DMS 273 treated with DMSO at 0.1 percent for 48 hours (cell line): ENCODE data around the gene DLL1.

Source experiments
- DNase-seq: peaks from one replicate; lab custom pipeline; 2025; lab: John Stamatoyannopoulos, UW

DLL1 gene

GRCh38 chr6:170295510-170296422 is 4.9 kb upstream of the DLL1 start:
- DNase-seq, result no peak

GRCh38 chr6:170294813-170295509 is 4.1 kb upstream of the DLL1 start:
- DNase-seq, result no peak

DNA sequence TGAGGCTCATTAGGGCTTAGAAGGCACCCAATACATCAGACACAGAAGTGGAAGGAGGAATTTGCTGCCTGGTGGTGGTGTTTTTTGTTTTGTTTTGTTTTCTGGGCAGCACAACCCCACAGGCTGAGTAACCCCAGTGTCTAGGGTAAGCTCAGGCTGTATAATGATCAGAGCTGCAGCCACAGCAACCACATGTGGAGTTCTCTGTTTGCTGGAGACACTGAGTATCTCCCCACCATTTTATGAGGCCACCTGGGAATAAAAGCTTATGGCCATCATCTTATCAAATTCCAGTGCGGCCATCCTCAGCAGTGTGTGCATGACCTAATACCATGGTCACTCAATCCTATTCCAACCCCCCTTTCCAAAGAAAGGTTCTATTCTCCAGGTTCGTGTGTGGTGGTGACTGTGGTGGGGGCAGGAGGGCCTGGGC is 3.4 kb upstream of the DLL1 start:
- no peak for DNase-seq

GRCh38 chr6:170293341-170294231 is 2.7 kb upstream of the DLL1 start:
- no peak for DNase-seq

DNA sequence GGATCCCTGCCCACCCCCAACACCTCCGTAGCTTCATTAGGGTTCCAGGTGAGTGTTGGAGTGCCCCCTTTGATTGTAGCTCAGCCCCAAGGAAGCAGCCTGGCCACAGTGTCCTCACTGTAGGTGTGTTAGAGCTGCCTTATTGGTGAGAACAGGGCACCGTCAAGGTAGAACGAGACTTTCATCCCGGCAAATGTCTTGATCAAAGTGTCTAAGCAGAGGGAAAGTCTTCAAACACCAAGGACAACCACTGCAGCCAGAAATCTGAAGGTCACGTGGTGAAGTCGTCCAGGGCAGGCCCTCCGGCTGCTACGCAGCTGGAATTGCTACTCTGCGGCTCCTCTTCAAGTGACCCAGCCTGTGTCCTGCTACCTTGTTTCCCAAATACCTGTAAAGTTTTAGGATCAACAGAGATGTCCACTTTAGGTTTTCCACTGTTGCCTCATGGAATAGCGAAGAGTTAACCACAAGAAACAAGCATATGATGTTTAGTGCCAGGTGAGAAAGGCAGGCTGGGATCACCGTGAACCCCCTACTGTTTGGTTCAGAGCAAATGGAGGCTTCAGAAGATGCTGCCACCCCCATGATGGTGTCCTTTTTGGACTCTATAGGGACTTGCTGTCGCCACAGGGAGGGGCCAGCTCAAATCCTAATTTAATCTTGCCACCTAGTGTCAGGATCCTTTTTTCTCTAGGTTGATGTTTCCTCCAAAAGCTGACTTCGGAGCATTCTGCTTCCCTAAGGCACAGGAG is 1.7 kb upstream of the DLL1 start:
- no peak for DNase-seq

DNA sequence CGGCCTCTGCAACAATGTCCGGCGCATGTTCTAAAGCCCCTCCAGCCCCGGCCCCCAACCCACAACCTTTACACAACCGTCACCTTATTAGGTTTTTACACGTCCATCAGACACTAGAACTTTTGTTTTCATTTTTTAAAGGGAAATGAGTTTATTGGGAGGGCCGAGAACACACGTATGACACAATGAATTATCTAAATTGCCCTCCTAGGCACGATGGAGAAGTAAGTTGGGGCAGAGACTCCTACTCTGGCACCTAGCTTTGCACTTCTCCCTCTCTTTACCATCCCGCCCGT is 1.2 kb upstream of the DLL1 start:
- DNase-seq, result no peak

DNA sequence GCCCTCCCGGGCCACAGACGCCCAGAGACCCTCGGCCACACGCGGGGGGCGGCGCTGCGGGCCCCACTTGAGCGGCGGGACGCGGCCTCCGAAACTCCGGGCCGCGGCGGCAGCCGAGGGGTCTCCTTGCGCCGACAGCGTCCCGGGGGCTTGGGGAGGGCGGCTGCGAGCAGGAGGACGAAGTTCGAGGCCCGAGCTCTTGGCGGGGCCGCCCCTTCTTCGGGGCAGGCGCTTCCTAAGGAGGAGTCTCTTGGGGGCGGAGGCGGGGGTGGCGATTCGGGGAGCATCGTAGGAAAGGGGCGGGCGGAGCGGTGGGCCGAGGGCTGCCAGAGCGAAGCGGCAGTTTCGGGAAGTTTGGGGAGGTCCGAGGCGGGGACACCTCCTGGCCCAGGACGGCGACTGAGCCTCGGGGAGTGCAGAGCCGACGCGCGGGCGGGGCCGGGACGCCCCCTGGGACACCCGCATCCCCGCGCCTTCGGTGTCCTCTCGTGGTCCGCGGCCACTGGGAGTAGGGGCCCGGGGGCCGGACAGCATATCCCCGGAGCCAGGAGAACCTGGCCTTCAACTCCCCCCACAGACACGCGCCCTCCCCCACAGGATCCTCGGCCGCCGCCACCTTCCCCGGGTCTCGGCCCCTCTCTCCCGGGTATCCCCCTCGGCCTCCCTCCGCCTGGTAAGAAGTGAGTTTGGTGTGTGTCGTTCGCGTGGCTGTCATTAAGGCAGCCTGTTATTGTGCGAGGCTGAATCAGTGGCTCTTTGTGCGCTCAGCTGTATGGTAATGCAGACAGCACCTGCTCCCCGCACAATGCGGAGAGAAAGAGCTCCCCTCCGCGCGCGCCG is 613 bp upstream of the DLL1 start:
- DNase-seq, result peak; percentile 29

- DNase-seq, result no peak
Observed at GRCh38 chr6:170289951-170290295, 955 bp downstream of the DLL1 start.

GRCh38 chr6:170289180-170289931 is 1.5 kb downstream of the DLL1 start:
- no peak for DNase-seq

DNA sequence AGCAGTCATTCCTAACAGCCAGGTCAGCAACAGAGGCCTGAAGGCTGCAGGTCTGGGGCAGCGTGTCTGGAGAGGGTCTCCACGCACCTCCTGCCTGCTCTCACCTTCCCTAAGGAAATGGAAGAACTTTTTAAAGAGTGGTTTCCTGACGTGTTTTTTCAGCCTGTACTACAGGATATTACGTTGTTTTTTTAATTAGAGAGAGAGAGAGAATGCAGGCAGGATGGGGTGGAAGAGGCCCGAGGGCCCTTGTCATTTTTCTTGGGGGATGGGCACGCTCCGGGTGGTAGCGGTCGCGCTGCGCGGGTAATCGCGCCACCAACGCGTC is 2.1 kb downstream of the DLL1 start:
- DNase-seq, result no peak

- DNase-seq, result no peak
Observed at GRCh38 chr6:170288091-170288631, 2.7 kb downstream of the DLL1 start.

GRCh38 chr6:170287371-170287876 is 3.5 kb downstream of the DLL1 start:
- DNase-seq, result no peak

GRCh38 chr6:170286934-170287265 is 4.0 kb downstream of the DLL1 start:
- DNase-seq, result no peak

DNA sequence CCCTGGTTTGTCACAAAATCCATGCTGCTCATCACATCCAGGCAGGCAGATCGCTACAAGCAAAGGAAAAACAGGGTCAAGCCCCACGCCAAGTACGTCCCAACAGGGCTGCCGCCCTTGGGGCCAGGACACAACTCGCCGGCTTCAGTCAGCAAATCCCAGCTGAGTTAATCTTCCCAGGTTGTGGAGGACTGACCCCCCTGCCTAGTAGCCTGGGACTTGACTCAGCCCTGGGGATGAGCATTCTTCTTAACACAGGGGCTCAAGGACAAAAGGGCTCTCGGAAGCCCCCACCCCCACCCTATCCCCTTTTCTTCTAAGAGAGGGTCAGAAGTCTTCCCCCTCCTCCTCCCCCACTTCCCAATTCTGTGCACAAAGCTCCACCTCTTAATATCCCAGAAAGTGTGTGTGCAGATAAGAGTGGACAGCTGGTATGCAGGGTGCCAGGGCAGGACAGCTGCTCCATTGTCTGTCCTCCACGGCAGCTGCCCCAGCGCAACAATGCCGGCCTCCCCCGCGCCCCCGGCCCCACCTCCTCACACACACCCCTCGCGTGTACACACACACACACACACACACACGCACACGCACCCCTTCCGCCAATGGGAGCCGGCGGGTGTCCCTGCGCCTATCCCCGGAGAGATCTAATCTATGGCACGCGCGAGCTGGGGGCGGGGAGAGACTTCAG is 4.5 kb downstream of the DLL1 start:
- DNase-seq, result peak; percentile 45

GRCh38 chr6:170285482-170285881 is 5.4 kb downstream of the DLL1 start:
- DNase-seq, result no peak

DNA sequence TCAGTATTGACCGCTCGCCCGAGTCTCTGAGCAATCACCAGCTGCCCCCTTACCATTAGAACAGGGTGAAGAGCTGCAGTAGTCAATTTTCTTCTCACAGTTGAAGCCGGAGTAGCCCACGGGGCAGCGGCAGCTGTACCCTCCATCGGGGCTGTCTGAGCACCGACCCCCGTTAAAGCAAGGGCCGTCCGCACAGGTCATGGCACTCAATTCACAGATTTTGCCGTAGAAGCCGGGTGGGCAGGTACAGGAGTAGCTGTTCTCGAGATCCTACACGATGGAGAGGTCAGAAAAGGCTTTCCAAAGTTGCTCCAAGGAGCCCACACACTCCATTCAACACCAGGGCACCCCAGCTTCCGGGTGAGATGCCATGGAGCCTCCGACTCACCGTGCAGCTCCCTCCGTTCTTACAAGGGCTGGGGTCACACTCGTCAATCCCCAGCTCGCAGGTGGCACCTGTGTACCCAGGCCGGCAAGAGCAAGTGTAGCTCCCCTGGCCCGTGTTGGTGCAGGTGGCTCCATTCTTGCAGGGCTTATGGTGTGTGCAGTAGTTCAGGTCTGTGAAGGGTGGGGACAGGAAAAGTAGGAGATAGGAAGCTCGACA is 5.9 kb downstream of the DLL1 start:
- DNase-seq, result no peak

DNA sequence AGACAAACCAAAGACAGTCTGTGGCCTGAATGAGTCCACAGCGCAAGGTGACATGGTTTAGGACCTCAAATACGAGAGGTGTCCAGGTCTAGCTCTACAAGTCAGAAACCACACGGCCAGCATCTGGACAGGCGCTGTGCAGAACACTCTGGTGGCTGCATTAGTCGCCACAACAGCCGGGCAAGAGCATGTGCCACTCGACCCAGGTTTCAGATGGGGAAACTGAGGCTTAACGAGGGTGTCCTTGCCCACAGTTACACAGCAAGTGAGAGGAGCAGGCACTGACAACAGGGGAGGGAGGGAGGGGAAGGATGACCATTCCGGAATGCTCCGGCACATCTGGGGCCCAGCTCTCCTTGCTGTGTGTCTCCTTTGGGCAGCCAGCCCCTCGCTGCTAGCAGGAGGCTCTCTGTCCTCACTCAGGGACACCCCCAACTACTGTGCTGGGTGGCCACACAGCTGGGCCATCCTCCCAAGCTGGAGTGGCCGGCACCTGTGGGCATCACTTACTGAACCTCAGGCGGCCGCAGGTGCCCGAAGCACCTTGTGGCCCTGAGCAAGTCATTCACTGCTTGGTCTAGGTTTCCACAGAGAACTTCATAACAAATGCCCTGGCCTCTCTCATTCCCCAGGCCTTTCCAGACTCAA is 6.6 kb downstream of the DLL1 start:
- no peak for DNase-seq
